ENCODE measurements around the gene NEU3. TPM values are rescaled to one million over a fixed set of nuclear protein-coding genes. Genes with fewer than 3 reads are reported as not detected.
"Not testable (repeated sequence)": the region's sequence is repeated elsewhere in the genome, so short reads cannot be mapped to it uniquely, and the experiment has no call there.

NEU3 gene
- total RNA-seq, 8 experiments from 2014 or later, result 8.5 to 15.9 (median 10.7) TPM

DNA sequence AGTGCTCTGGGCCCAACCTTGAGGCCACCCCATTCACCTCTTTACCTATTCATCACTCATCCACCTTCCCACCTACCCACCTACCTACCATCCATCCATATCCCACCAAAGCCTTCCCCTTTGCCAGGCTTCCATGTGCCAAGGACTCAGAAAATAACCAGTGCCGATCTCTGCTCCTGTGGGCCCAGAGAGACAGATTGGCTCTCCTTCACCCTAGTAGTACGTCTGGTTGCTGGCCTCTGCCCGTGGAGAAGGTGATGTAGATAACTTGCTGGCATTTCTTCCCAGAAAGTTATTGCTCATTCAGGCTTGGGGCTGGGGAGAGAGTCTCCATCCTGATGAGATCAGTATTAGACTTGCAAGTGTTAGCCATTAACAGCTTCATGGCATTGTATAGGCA is 45.2 kb downstream of the NEU3 start:
- Histone ChIP-seq H3K27ac (no peak overlapping the region), H3K4me3 (no peak overlapping the region), H3K4me1 (replicated peaks in 1 of 2) (peaks cover 5 to 14% of the 10 kb centered on the region in 2 donors)
- WGBS, 10 experiments, result 20 to 100% (median 75%) methylated on average over 1 to 3 of the region's 3 CpGs; no CpG with 5 or more reads in 5 of the 10 experiments
- in situ Hi-C loops (cut with MboI; ENCODE audit: low pct_unique_long_range_greater_than_20kb in 2 of 9, low sequenced_read_pairs in 9 of 9, unreplicated experiment in 9 of 9), result no loop called here
- no peak for ATAC-seq (replicated peaks in 6 of 8)

GRCh38 chr11:75035256-75035655 is 46.5 kb downstream of the NEU3 start:
- WGBS, 10 experiments, result 0 to 100% (median 83%) methylated on average over 1 to 4 of the region's 5 CpGs; no CpG with 5 or more reads in 2 of the 10 experiments
- Histone ChIP-seq H3K27ac (no peak overlapping the region), H3K4me1 (replicated peaks in 1 of 2) (peaks cover 5 to 8% of the 10 kb centered on the region in 2 donors), H3K4me3 (no peak overlapping the region)
- in situ Hi-C loops (cut with MboI; ENCODE audit: low pct_unique_long_range_greater_than_20kb in 2 of 9, low sequenced_read_pairs in 9 of 9, unreplicated experiment in 9 of 9), result no loop called here
- ATAC-seq (replicated peaks in 6 of 8), result no peak

GRCh38 chr11:75035911-75036565 is 47.3 kb downstream of the NEU3 start:
- Histone ChIP-seq H3K4me3 (no peak overlapping the region), H3K27ac (no peak overlapping the region), H3K4me1 (replicated peaks in 1 of 2) (peaks cover 0 to under 1% of the 10 kb centered on the region in 2 donors)
- in situ Hi-C loops (cut with MboI; ENCODE audit: low pct_unique_long_range_greater_than_20kb in 2 of 9, low sequenced_read_pairs in 9 of 9, unreplicated experiment in 9 of 9), result no loop called here
- 73 to 100% (median 83%) methylated on average over 1 to 3 of the region's 3 CpGs; no CpG with 5 or more reads in 3 of the 10 experiments for WGBS, 10 experiments
- peak in 1 of 8 experiments; percentile 18 for ATAC-seq (replicated peaks in 6 of 8)

DNA sequence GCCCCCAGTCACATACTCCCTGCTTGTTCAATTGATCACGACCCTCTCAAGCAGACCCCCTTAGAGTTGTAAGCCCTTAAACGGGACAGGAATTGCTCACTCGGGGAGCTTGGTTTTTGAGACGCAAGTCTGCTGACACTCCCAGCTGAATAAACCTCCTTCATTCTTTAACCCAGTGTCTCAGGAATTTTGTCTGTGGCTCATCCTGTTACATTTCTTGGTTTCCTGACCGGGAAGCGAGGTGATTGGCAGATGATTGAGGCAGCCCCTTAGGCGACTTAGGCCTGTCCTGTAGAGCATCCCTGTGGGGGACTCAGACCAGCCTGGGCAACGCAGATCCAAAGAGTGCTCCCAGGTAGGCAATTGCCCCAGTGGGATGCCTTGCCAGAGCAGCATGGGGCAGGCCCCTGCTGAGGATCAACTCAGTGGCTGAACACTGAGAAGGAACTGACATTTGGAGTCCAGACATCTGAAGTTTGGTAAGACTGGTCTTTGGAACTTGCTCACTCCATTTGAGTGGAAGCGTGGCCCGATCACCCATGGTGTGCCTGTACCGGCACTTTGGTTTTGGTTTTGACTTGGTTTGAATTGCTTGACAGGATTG is 51.5 kb downstream of the NEU3 start:
- in situ Hi-C loops (cut with MboI; ENCODE audit: low pct_unique_long_range_greater_than_20kb in 2 of 9, low sequenced_read_pairs in 9 of 9, unreplicated experiment in 9 of 9), result no loop called here
- no peaks in the 10 kb centered on the region for H3K4me1 ChIP-seq (replicated peaks in 1 of 2)
- no peak overlapping the region for H3K4me3 ChIP-seq
- WGBS, 10 experiments, result 56 to 90% (median 81%) methylated on average over 1 to 8 of the region's 11 CpGs; no CpG with 5 or more reads in 3 of the 10 experiments
- H3K27ac ChIP-seq, result no peak overlapping the region
- ATAC-seq (replicated peaks in 6 of 8), result no peak

DNA sequence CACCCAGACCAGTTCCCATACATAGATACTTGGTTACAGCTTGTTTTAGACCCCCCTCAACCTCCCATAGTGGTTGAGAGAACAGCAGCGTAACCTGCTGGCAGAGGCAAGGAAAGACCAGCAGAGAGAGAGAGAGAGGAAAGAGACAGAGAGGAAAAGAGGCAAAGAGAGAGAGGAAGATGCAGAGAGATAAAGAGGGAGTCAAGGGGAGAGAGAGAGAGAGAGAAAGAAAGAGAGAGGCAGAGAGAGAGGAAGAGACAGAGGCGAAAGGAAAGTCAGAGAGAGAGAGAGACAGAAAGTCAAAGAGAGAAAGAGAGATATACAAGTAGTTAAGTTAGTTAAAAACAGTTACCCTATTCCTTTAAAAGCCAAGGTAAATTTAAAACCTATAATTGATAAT is 52.5 kb downstream of the NEU3 start:
- Histone ChIP-seq H3K4me3 (no peak overlapping the region), H3K4me1 (replicated peaks in 1 of 2) (no peaks in the 10 kb centered on the region), H3K27ac (no peak overlapping the region)
- 45 to 88% (median 71%) methylated on average over 1 to 2 of the region's 2 CpGs; no CpG with 5 or more reads in 1 of the 10 experiments for WGBS, 10 experiments
- in situ Hi-C loops (cut with MboI; ENCODE audit: low pct_unique_long_range_greater_than_20kb in 2 of 9, low sequenced_read_pairs in 9 of 9, unreplicated experiment in 9 of 9), result no loop called here
- no peak for ATAC-seq (replicated peaks in 6 of 8)

DNA sequence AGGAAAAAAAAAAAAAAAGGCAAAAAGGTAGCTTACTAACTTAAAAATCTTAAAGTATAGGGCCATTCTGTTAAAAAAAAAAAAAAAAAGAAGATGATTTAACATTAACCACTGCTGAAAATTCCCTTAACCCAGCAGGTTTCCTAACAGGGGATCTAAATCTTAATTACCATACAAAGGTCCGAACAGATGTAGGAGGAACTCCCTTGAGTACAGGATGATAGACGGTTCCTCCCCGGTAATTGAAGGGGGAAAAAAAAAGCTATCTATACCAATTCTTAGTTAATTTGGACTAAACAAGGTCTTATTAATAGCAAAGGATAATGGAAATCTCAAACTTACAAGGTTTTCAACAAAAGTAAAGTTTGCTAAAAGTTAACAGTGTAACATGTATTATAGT is 53.1 kb downstream of the NEU3 start:
- H3K27ac ChIP-seq; H3K4me1 ChIP-seq (replicated peaks in 1 of 2); in situ Hi-C loops (cut with MboI; ENCODE audit: low pct_unique_long_range_greater_than_20kb in 2 of 9, low sequenced_read_pairs in 9 of 9, unreplicated experiment in 9 of 9); H3K4me3 ChIP-seq; ATAC-seq (replicated peaks in 6 of 8): not testable (repeated sequence)
- whole genome bisulfite sequencing, 10 experiments, result 0 to 85% (median 52%) methylated on average over 1 to 3 of the region's 3 CpGs

DNA sequence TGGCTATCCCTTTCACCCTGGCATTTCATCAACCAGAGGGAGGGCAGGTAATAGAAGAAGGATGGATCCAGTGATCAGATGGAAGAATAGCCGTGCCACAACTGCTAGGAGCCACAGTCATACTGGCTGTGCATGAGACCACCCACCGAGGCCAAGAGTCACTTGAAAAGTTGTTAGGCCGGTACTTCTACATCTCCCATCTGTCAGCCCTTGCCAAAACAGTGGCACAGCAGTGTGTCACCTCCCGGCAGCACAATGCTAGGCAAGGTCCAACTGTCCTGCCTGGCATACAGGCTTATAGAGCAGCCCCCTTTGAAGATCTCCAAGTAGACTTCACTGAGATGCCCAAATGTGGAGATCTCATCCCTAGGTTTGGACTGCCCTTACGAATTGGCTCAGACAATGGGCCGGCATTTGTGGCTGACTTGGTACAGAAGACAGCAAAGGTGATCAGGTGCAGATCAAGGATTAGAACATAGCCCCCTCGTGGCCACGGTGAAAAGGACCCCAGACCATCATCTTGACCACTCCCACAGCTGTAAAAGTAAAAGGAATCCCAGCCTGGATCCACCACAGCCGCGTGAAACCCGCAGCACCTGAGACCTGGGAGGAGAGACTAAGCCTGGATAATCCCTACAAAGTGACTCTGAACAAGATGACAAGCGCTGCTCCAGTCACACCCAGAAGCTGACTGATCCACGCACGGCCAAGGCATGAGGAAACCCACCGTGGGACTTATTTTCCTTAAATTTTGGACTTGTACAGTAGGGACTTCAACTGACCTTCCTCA is 55.8 kb downstream of the NEU3 start:
- in situ Hi-C loops (cut with MboI; ENCODE audit: low pct_unique_long_range_greater_than_20kb in 2 of 9, low sequenced_read_pairs in 9 of 9, unreplicated experiment in 9 of 9); ATAC-seq (replicated peaks in 6 of 8); H3K4me1 ChIP-seq (replicated peaks in 1 of 2); H3K27ac ChIP-seq; H3K4me3 ChIP-seq: not testable (repeated sequence)
- 17 to 100% (median 74%) methylated on average over 1 to 8 of the region's 15 CpGs; no CpG with 5 or more reads in 2 of the 10 experiments for WGBS, 10 experiments

DNA sequence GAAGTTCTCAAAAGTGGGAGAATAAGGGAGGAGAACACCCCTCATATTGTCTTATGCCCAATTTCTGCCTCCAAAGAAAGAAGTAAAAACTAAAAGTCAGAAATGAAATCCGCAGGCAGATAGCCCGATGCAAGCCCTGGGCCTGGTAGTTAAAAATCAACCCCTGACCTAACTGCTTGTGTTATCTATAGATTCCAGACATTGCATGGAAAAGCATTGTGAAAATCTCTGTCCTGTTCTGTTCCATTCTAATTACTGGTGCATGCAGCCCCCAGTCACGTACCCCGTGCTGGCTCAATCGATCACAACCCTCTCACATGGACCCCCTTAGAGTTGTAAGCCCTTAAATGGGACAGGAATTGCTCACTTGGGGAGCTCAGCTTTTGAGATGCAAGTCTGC is 57.9 kb downstream of the NEU3 start:
- WGBS, 10 experiments, result 64 to 100% (median 69%) methylated on average over 1 to 5 of the region's 5 CpGs; no CpG with 5 or more reads in 5 of the 10 experiments
- H3K4me1 ChIP-seq (replicated peaks in 1 of 2); H3K27ac ChIP-seq; ATAC-seq (replicated peaks in 6 of 8); H3K4me3 ChIP-seq; in situ Hi-C loops (cut with MboI; ENCODE audit: low pct_unique_long_range_greater_than_20kb in 2 of 9, low sequenced_read_pairs in 9 of 9, unreplicated experiment in 9 of 9): not testable (repeated sequence)

DNA sequence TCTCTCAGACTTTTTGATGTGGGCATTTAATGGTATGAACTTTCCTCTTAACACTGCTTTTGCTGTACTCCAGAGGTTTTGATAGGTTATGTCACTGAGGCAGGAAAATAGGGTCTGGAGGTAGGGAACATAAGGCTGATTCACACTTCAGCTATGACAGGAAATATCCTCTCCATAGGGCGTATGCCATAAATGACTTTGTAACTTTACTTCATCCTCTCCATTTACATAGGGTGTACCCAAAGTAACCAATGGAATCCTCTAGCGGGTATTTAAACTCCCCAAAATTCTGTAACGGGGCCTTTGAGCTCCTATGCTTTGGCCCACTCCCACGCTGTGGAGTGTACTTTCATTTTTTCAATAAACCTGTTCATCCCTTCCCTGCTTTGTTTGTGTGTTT is 58.5 kb downstream of the NEU3 start:
- in situ Hi-C loops (cut with MboI; ENCODE audit: low pct_unique_long_range_greater_than_20kb in 2 of 9, low sequenced_read_pairs in 9 of 9, unreplicated experiment in 9 of 9), result no loop called here
- Histone ChIP-seq H3K4me3 (no peak overlapping the region), H3K27ac (no peak overlapping the region), H3K4me1 (replicated peaks in 1 of 2) (no peaks in the 10 kb centered on the region)
- ATAC-seq (replicated peaks in 6 of 8), result peak in 2 of 8 experiments; percentile 74 to 76
- WGBS, 10 experiments, result 13 to 92% (median 67%) methylated on average over 1 to 4 of the region's 4 CpGs; no CpG with 5 or more reads in 1 of the 10 experiments

DNA sequence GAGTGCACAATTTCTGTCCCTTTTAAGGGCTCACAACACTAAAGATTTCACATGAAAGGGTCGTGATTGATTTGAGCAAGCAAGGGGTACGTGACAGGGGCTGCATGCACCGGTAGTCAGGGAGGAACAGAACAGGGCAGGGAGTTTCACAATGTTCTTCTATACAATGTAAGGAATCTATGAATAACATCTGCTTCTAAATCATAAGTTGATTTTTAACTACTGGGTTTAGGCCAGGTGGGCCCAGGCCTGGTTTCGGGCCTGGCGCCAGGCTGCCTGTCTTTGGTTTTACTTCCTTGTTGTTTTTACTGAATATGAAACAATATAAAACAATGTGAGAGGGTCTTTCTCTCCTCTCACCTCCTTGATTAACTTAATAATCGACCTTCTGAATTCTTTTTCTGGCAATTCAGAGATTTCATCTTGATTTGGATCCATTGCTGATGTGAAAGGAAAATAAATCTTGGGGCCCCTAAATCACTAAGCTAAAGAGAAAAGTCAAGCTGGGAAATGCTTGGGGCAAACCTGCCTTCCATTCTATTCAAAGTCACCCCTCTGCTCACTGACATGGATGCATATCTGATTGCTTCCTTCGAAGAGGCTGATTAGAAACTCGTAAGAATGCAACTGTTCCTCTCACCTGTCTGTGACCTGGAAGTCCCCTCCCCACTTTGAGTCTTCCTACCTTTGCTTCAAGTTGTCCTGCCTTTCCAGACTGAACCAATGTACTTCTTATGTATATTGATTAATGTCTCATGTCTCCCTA is 61.0 kb downstream of the NEU3 start:
- H3K4me3 ChIP-seq; H3K4me1 ChIP-seq (replicated peaks in 1 of 2); in situ Hi-C loops (cut with MboI; ENCODE audit: low pct_unique_long_range_greater_than_20kb in 2 of 9, low sequenced_read_pairs in 9 of 9, unreplicated experiment in 9 of 9); H3K27ac ChIP-seq; ATAC-seq (replicated peaks in 6 of 8): not testable (repeated sequence)
- WGBS, 10 experiments, result 17 to 100% (median 50%) methylated on average over 1 to 5 of the region's 8 CpGs; no CpG with 5 or more reads in 1 of the 10 experiments

GRCh38 chr11:75050516-75050915 is 61.8 kb downstream of the NEU3 start:
- ATAC-seq (replicated peaks in 6 of 8), result no peak
- no peaks in the 10 kb centered on the region for H3K4me1 ChIP-seq (replicated peaks in 1 of 2)
- WGBS, 10 experiments, result 20 to 100% (median 84%) methylated on average over 1 to 4 of the region's 4 CpGs; no CpG with 5 or more reads in 1 of the 10 experiments

GRCh38 chr11:75051043-75051442 is 62.3 kb downstream of the NEU3 start:
- Histone ChIP-seq H3K4me1 (replicated peaks in 1 of 2) (no peaks in the 10 kb centered on the region), H3K4me3 (no peak overlapping the region), H3K27ac (no peak overlapping the region)
- in situ Hi-C loops (cut with MboI; ENCODE audit: low pct_unique_long_range_greater_than_20kb in 2 of 9, low sequenced_read_pairs in 9 of 9, unreplicated experiment in 9 of 9), result no loop called here
- 50 to 94% (median 67%) methylated on average over 1 to 3 of the region's 5 CpGs; no CpG with 5 or more reads in 7 of the 10 experiments for whole genome bisulfite sequencing, 10 experiments
- no peak for ATAC-seq (replicated peaks in 6 of 8)

More at GRCh38 chr11:75050516-75050915, 61.8 kb downstream of the NEU3 start:
- in situ Hi-C loops (cut with MboI; ENCODE audit: low pct_unique_long_range_greater_than_20kb in 2 of 9, low sequenced_read_pairs in 9 of 9, unreplicated experiment in 9 of 9), result no loop called here
- Histone ChIP-seq H3K4me3 (no peak overlapping the region), H3K27ac (no peak overlapping the region)
